Measurements from ENCODE around the gene PPRC1. TPM values are rescaled to one million over a fixed set of nuclear protein-coding genes. Genes with fewer than 3 reads are reported as not detected.

PPRC1 gene
- total RNA-seq, result 5.5 and 9.3 TPM in 2 replicates

GRCh38 chr10:102132563-102133372 lies at the start of gene PPRC1:
PPRC1 (plus strand) TSS chr10:102133040; CDS start chr10:102133069, 29 bp downstream.

GRCh38 chr10:102120142-102120990 lies 12.5 kb upstream of the PPRC1 start, which contains the start of gene LDB1:
LDB1 (minus strand) TSS chr10:102120368; CDS start chr10:102120110, 258 bp downstream.

GRCh38 chr10:102151774-102152544 lies 19.1 kb downstream of the PPRC1 start, which contains the start of gene NOLC1:
NOLC1 (plus strand) TSS chr10:102152389; CDS start chr10:102152411, 22 bp downstream.

Other genes starting within 250 kb of the PPRC1 start
- 6.2 and 6.4 TPM in 2 replicates for gene ARMH3, start 76.9 kb upstream of the PPRC1 start, total RNA-seq
- 29.1 and 30.6 TPM in 2 replicates for gene HPS6, start 67.7 kb upstream of the PPRC1 start, total RNA-seq
- 42.6 and 43.0 TPM in 2 replicates for gene LDB1, start 12.7 kb upstream of the PPRC1 start, total RNA-seq
- 13.2 and 26.0 TPM in 2 replicates for gene NOLC1, start 19.3 kb downstream of the PPRC1 start, total RNA-seq
- not detected in 2 replicates for gene ELOVL3, start 93.3 kb downstream of the PPRC1 start, total RNA-seq
- not detected in 2 replicates for gene PITX3, start 108.5 kb downstream of the PPRC1 start, total RNA-seq
- gene GBF1, start 112.5 kb downstream of the PPRC1 start, total RNA-seq, result 11.1 and 11.9 TPM in 2 replicates

Measured in dermis lymphatic vessel endothelial cell (primary cell).